Liver (tissue), 9 donors: ENCODE data around the gene VARS1. TPM values are rescaled to one million over a fixed set of nuclear protein-coding genes. Genes with fewer than 3 reads are reported as not detected.
A peak's percentile ranks its signal among the peaks of the same experiment; 100 is the strongest.

Source experiments
- DNase-seq: peaks from one replicate; pipeline ENCODE4 v3.0.0-alpha.2; 2017; ENCODE audit warnings: low spot score
- H3K27ac ChIP-seq, 2 donors: one replicate each; pipeline ENCODE4 v1.7.0; 2013; ENCODE audit warnings: inconsistent platforms in 2 of 2, low read length in 2 of 2, control low read depth in 1 of 2, low read depth in 1 of 2, mild to moderate bottlenecking in 1 of 2
- H3K27me3 ChIP-seq, 4 donors: one replicate each; pipeline versions ENCODE4 v1.6.1 to v1.7.0; 2013; ENCODE audit warnings: low read length in 3 of 4, inconsistent platforms in 1 of 4, mild to moderate bottlenecking in 1 of 4, moderate library complexity in 1 of 4; ENCODE audit not compliant: control insufficient read depth in 4 of 4, insufficient read depth in 4 of 4
- H3K36me3 ChIP-seq, 4 donors: one replicate each; pipeline versions ENCODE4 v1.6.1 to v1.7.0; 2013; ENCODE audit warnings: low read length in 3 of 4, mild to moderate bottlenecking in 3 of 4, low read depth in 1 of 4, moderate library complexity in 1 of 4; ENCODE audit not compliant: control insufficient read depth in 4 of 4, insufficient read depth in 3 of 4
- H3K4me1 ChIP-seq, 4 donors: one replicate each; pipeline versions ENCODE4 v1.6.1 to v1.7.0; 2013; ENCODE audit warnings: low read length in 3 of 4, mild to moderate bottlenecking in 3 of 4, moderate library complexity in 1 of 4; ENCODE audit not compliant: control insufficient read depth in 4 of 4, insufficient read depth in 4 of 4
- H3K4me3 ChIP-seq, 3 donors: one replicate each; pipeline versions ENCODE4 v1.6.1 to v1.7.0; 2013; ENCODE audit warnings: low read length in 3 of 3, control low read depth in 1 of 3, low read depth in 1 of 3, mild to moderate bottlenecking in 1 of 3
- H3K9ac ChIP-seq, 2 donors: one replicate each; pipeline ENCODE4 v1.7.0; 2013; ENCODE audit warnings: low read length in 2 of 2, mild to moderate bottlenecking in 2 of 2, moderate library complexity in 2 of 2, control low read depth in 1 of 2, low read depth in 1 of 2
- H3K9me3 ChIP-seq, 4 donors: one replicate each; pipeline versions ENCODE4 v1.6.1 to v1.7.0; 2013; ENCODE audit warnings: low read length in 3 of 4; ENCODE audit not compliant: control insufficient read depth in 4 of 4
- EGR1 ChIP-seq, 2 donors: IDR thresholded peaks; 2 replicates each; pipeline ENCODE4 v1.6.1; 2016 to 2018; ENCODE audit warnings: antibody characterized with exemption in 2 of 2, low read depth in 2 of 2
- FOXA1 ChIP-seq: IDR thresholded peaks from 2 replicates; pipeline ENCODE4 v1.6.1; 2016; ENCODE audit warnings: antibody characterized with exemption
- FOXA2 ChIP-seq: IDR thresholded peaks from 2 replicates; pipeline ENCODE4 v1.6.1; 2016; ENCODE audit warnings: antibody characterized with exemption
- GABPA ChIP-seq, 2 donors: IDR thresholded peaks in 1 of 2; conservative IDR thresholded peaks in 1 of 2; 2 replicates each; pipeline ENCODE4 v1.6.1; 2016; ENCODE audit warnings: antibody characterized with exemption in 2 of 2, mild to moderate bottlenecking in 1 of 2, moderate library complexity in 1 of 2
- HNF4A ChIP-seq, 2 donors: conservative IDR thresholded peaks; 2 replicates each; pipeline ENCODE4 v1.6.1; 2016; ENCODE audit warnings: antibody characterized with exemption in 2 of 2, mild to moderate bottlenecking in 2 of 2
- HNF4G ChIP-seq: IDR thresholded peaks from 2 replicates; pipeline ENCODE4 v1.6.1; 2016; ENCODE audit warnings: antibody characterized with exemption
- JUND ChIP-seq, 2 donors: IDR thresholded peaks; 2 replicates each; pipeline ENCODE4 v1.6.1; 2016; ENCODE audit warnings: antibody characterized with exemption in 2 of 2
- RAD21 ChIP-seq, 2 donors: IDR thresholded peaks; 2 replicates each; pipeline ENCODE4 v1.6.1; 2016; ENCODE audit warnings: antibody characterized with exemption in 2 of 2, mild to moderate bottlenecking in 2 of 2
- RXRA ChIP-seq, 2 donors: IDR thresholded peaks; 2 replicates each; pipeline ENCODE4 v1.6.1; 2017 to 2018; ENCODE audit warnings: antibody characterized with exemption in 2 of 2, mild to moderate bottlenecking in 1 of 2
- SP1 ChIP-seq: IDR thresholded peaks from 2 replicates; pipeline ENCODE4 v1.6.1; 2018; ENCODE audit warnings: antibody characterized with exemption, mild to moderate bottlenecking
- TAF1 ChIP-seq: conservative IDR thresholded peaks from 2 replicates; pipeline ENCODE4 v1.6.1; 2016; ENCODE audit warnings: antibody characterized with exemption, mild to moderate bottlenecking
- YY1 ChIP-seq: IDR thresholded peaks from 2 replicates; pipeline ENCODE4 v1.6.1; 2016; ENCODE audit warnings: antibody characterized with exemption, mild to moderate bottlenecking
- WGBS: extraction: QIAGEN DNeasy Blood & Tissue Kit; methylation state at CpG from one replicate; pipeline ENCODE4 v1.1.7; 2013; 5-methylcytosine and 5-hydroxymethylcytosine counted together
- polyA plus RNA-seq, 2 donors: library from polyadenylated mRNA; stranded (reverse) in 1 of 2; unstranded in 1 of 2; fragments of 200-250 nt in 1 of 2; fragments of >200 nt in 1 of 2; fragmentation: Nextera tagmentation in 1 of 2; extraction: Ambion mirVana in 1 of 2; gene quantifications; one replicate each; pipeline versions ENCODE4 v1.2.1 to v1.2.3, GENCODE V29; 2013 to 2015
- total RNA-seq, 2 donors: library from RNA; depleted of rRNA; stranded (reverse); fragments of >200 nt; gene quantifications; one replicate each; pipeline ENCODE4 v1.2.3, GENCODE V29; 2014
- TF ChIP-seq, protein P1 (sequence below): IDR thresholded peaks from 2 replicates; pipeline ENCODE4 v1.6.1; 2016; ENCODE audit warnings: antibody characterized with exemption, mild to moderate bottlenecking
- TF ChIP-seq, protein P2 (sequence below): IDR thresholded peaks from 2 replicates; pipeline ENCODE4 v1.6.1; 2016; ENCODE audit warnings: antibody characterized with exemption
- TF ChIP-seq, protein P3 (sequence below): IDR thresholded peaks from 2 replicates; pipeline ENCODE4 v1.6.1; 2016; ENCODE audit warnings: antibody characterized with exemption
- donor health status: healthy.
- donor health status: healthy.
- donor health status: healthy.
- donor health status: healthy.
- donor health status: healthy.

The VARS1 gene
- total and polyA plus RNA-seq, 4 donors = 17.9 to 44.7 (median 32.4) TPM

DNA sequence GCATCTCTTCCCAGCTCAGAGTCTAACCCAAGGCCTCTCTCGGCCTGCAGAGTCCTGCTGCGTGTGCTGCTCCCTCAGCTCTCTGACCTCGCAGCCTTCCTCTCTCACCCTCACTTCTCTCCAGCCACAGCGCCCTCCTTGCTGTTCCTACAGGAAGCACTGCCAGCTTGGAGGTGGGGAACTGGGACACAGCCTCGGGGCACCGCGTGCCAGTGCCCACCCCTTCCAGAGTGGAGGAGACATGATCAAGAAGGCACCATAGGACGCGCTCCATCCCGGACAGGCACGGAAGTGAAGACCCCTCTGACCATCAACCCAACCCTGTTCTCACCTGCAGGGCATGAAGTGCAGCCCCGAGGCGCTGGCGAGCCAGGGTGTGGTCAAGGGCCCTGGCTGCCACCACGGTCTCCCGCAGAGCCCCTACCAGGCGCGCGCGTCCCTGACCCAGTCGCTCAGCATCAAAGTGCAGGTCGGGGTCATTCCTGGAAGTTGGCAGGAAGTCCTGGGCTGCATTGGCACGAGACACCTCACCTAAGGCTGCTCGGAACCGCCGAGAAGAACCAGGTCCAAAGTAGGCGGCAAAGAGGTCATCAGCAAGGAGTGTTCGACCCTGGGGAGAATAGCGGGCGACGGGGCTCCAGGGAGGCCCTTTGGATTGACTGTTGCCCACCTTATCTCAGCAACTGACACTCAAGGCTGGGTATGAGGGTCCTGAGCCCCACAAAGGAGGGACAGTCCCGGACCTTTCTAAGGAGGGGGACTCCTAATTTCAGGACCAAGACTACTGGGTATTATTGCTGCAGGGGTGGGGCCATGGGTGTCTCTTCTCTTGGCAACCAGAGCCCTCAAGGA is 19.7 kb downstream of the VARS1 start:
- peak; percentile 47 to 56 for TF ChIP-seq RXRA (IDR thresholded peaks at IDR 0.05)
- peak; percentile 48 to 66 for TF ChIP-seq HNF4A (conservative IDR thresholded peaks at IDR 0.05)
- peak; percentile 26 for TF ChIP-seq SP1
- TF ChIP-seq GABPA (IDR thresholded peaks at IDR 0.05 in 1 of 2, conservative IDR thresholded peaks at IDR 0.05 in 1 of 2) = no peak
- TF ChIP-seq JUND (IDR thresholded peaks at IDR 0.05) = no peak
- Histone ChIP-seq H3K27ac (peak overlapping the region; percentile 67 to 71), H3K4me1 (peaks cover 9 to 46% (median 31%) of the 10 kb centered on the region in 4 donors), H3K27me3 (no peaks in the 10 kb centered on the region), H3K4me3 (no peak overlapping the region), H3K9ac (no peak overlapping the region), H3K9me3 (no peaks in the 10 kb centered on the region), H3K36me3 (peaks cover 0 to 14% (median 5%) of the 10 kb centered on the region in 4 donors)
- DNase-seq = no peak
- WGBS = 62% methylated on average over 32 of the region's 32 CpGs

DNA sequence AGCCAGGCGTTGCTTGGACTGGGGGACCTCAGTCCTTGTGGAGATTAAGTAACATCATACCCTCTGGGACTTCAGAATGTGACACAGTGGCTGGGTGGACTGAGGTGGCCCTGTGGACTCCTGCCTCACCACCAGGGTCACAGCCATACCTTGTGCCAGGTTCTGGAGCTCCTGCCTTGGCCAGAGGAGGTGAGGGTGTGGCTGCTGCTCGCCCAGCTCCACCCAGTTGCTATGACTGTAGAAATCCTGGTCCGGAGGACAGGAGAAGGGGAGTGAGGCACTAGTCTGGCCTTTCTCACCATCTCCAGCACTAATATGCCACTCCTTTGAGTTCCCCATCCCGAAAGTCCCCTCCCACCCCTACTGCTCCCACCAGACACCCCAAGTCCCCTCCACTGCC is 20.4 kb downstream of the VARS1 start:
- Histone ChIP-seq H3K27ac (peak overlapping the region in 1 of 2 donors; percentile 18), H3K27me3 (no peaks in the 10 kb centered on the region), H3K36me3 (peaks cover 0 to 8% (median 4%) of the 10 kb centered on the region in 4 donors), H3K9me3 (no peaks in the 10 kb centered on the region), H3K4me3 (no peak overlapping the region), H3K9ac (no peak overlapping the region), H3K4me1 (peaks cover 9 to 46% (median 31%) of the 10 kb centered on the region in 4 donors)
- WGBS = 67% methylated on average over 4 of the region's 4 CpGs
- no peak for DNase-seq
- TF ChIP-seq HNF4A (conservative IDR thresholded peaks at IDR 0.05) (peak in 1 of 2 donors; percentile 4), EGR1 (IDR thresholded peaks at IDR 0.05; ENCODE audit: low read depth in 2 of 2) (no peak), JUND (IDR thresholded peaks at IDR 0.05) (no peak)
- TF ChIP-seq, protein P1, sequence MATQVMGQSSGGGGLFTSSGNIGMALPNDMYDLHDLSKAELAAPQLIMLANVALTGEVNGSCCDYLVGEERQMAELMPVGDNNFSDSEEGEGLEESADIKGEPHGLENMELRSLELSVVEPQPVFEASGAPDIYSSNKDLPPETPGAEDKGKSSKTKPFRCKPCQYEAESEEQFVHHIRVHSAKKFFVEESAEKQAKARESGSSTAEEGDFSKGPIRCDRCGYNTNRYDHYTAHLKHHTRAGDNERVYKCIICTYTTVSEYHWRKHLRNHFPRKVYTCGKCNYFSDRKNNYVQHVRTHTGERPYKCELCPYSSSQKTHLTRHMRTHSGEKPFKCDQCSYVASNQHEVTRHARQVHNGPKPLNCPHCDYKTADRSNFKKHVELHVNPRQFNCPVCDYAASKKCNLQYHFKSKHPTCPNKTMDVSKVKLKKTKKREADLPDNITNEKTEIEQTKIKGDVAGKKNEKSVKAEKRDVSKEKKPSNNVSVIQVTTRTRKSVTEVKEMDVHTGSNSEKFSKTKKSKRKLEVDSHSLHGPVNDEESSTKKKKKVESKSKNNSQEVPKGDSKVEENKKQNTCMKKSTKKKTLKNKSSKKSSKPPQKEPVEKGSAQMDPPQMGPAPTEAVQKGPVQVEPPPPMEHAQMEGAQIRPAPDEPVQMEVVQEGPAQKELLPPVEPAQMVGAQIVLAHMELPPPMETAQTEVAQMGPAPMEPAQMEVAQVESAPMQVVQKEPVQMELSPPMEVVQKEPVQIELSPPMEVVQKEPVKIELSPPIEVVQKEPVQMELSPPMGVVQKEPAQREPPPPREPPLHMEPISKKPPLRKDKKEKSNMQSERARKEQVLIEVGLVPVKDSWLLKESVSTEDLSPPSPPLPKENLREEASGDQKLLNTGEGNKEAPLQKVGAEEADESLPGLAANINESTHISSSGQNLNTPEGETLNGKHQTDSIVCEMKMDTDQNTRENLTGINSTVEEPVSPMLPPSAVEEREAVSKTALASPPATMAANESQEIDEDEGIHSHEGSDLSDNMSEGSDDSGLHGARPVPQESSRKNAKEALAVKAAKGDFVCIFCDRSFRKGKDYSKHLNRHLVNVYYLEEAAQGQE = no peak

DNA sequence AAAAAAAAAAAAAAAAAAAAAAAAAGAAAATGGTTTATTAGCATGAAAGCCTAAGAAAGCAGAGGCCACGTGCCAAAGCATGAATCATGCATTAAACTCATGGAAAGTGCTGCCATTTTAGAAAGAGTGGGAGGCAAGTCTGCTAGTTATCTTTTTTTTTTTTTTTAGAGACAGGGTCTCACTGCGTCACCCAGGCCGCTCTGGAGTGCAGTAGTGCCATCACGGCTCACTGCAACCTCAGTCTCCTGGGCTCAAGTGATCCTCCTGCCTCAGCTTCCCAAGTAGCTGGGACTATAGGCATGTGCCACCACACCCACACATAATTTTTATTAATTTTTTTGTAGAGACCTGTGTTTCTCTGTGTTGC is 23.6 kb downstream of the VARS1 start:
- WGBS = 82% methylated on average over 4 of the region's 4 CpGs
- H3K27me3 ChIP-seq = no peaks in the 10 kb centered on the region
- no peak for DNase-seq
- TF ChIP-seq, protein P1 = no peak
- TF ChIP-seq, protein P2, sequence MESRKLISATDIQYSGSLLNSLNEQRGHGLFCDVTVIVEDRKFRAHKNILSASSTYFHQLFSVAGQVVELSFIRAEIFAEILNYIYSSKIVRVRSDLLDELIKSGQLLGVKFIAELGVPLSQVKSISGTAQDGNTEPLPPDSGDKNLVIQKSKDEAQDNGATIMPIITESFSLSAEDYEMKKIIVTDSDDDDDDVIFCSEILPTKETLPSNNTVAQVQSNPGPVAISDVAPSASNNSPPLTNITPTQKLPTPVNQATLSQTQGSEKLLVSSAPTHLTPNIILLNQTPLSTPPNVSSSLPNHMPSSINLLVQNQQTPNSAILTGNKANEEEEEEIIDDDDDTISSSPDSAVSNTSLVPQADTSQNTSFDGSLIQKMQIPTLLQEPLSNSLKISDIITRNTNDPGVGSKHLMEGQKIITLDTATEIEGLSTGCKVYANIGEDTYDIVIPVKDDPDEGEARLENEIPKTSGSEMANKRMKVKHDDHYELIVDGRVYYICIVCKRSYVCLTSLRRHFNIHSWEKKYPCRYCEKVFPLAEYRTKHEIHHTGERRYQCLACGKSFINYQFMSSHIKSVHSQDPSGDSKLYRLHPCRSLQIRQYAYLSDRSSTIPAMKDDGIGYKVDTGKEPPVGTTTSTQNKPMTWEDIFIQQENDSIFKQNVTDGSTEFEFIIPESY = no peak
- TF ChIP-seq SP1 = no peak
- no peak for TF ChIP-seq GABPA (IDR thresholded peaks at IDR 0.05 in 1 of 2, conservative IDR thresholded peaks at IDR 0.05 in 1 of 2)
- TF ChIP-seq HNF4G = no peak
- no peak for TF ChIP-seq EGR1 (IDR thresholded peaks at IDR 0.05; ENCODE audit: low read depth in 2 of 2)
- TF ChIP-seq FOXA1 = no peak
- TF ChIP-seq HNF4A (conservative IDR thresholded peaks at IDR 0.05) = no peak
- no peak for TF ChIP-seq TAF1
- TF ChIP-seq, protein P3, sequence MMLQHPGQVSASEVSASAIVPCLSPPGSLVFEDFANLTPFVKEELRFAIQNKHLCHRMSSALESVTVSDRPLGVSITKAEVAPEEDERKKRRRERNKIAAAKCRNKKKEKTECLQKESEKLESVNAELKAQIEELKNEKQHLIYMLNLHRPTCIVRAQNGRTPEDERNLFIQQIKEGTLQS = no peak
- TF ChIP-seq RAD21 (IDR thresholded peaks at IDR 0.05) = no peak
- TF ChIP-seq YY1 = no peak
- TF ChIP-seq FOXA2 = no peak
- TF ChIP-seq RXRA (IDR thresholded peaks at IDR 0.05) = no peak

More for the DNA sequence above, 23.6 kb downstream of the VARS1 start:
- H3K9ac ChIP-seq = no peak overlapping the region
- no peak overlapping the region for H3K27ac ChIP-seq
- H3K36me3 ChIP-seq = no peaks in the 10 kb centered on the region
- no peaks in the 10 kb centered on the region for H3K9me3 ChIP-seq
- H3K4me3 ChIP-seq = no peak overlapping the region
- H3K4me1 ChIP-seq = peaks cover 9 to 28% (median 19%) of the 10 kb centered on the region in 4 donors
